Caco-2 (cell line): ENCODE results near the gene OR5C1. TPM values are rescaled to one million over a fixed set of nuclear protein-coding genes. Genes with fewer than 3 reads are reported as not detected.

Source experiments
- BruUV-seq: library from RNA; stranded (reverse); fragments of 400-500 nt; replicated peaks from 2 replicates; lab custom pipeline; 2021; lab: Mats Ljungman, UMichigan
- CTCF ChIA-PET: fragments of 300-600 bp; sonication (Branson Sonifier 250); formaldehyde crosslinking; loops from one replicate; lab custom pipeline; 2022; ENCODE audit warnings: antibody characterized with exemption; lab: Charles Lee
- POLR2A ChIA-PET: fragments of 300-600 bp; sonication (Branson Sonifier 250); formaldehyde crosslinking; loops from one replicate; lab custom pipeline; 2022; ENCODE audit warnings: antibody characterized with exemption; lab: Charles Lee
- DNase-seq, 2 experiments: peaks; one replicate each; pipeline versions ENCODE4 v3.0.0 to v3.0.0-alpha.2; 2020 to 2022
- H3K27me3 ChIP-seq: replicated peaks from 2 replicates; pipeline ENCODE4 v1.6.0; 2011; ENCODE audit warnings: low read length; ENCODE audit not compliant: control insufficient read depth, insufficient read depth
- H3K36me3 ChIP-seq: 2 replicates; pipeline ENCODE4 v1.5.1; 2011; ENCODE audit warnings: low read length; ENCODE audit not compliant: control insufficient read depth, insufficient read depth
- H3K4me1 ChIP-seq: fragments of 250-450 bp; sonication (Bioruptor Pico); 2 replicates; pipeline ENCODE4 v1.5.1; 2020; ENCODE audit warnings: mild to moderate bottlenecking
- H3K4me3 ChIP-seq: 2 replicates; pipeline ENCODE4 v1.5.1; 2011; ENCODE audit warnings: low read depth, mild to moderate bottlenecking, control low read depth, low read length
- H3K9me3 ChIP-seq: fragments of 250-450 bp; sonication (Bioruptor Pico); 2 replicates; pipeline ENCODE4 v1.5.1; 2020; ENCODE audit warnings: mild to moderate bottlenecking, moderate library complexity
- H3K27ac Mint-ChIP-seq: one replicate; pipeline ENCODE4 v1.8.0; 2022; ENCODE audit warnings: mixed read lengths; ENCODE audit not compliant: unreplicated experiment
- H3K27me3 Mint-ChIP-seq: one replicate; pipeline ENCODE4 v1.8.0; 2022; ENCODE audit warnings: mixed read lengths; ENCODE audit not compliant: insufficient read depth, unreplicated experiment
- H3K36me3 Mint-ChIP-seq: one replicate; pipeline ENCODE4 v1.8.0; 2022; ENCODE audit warnings: mild to moderate bottlenecking, mixed read lengths; ENCODE audit not compliant: insufficient read depth, unreplicated experiment
- H3K4me1 Mint-ChIP-seq: one replicate; pipeline ENCODE4 v1.8.0; 2022; ENCODE audit warnings: low read depth, mixed read lengths; ENCODE audit not compliant: unreplicated experiment
- H3K4me3 Mint-ChIP-seq: one replicate; pipeline ENCODE4 v1.8.0; 2022; ENCODE audit warnings: mild to moderate bottlenecking, moderate library complexity, mixed read lengths; ENCODE audit not compliant: unreplicated experiment
- H3K9me3 Mint-ChIP-seq: one replicate; pipeline ENCODE4 v1.8.0; 2022; ENCODE audit warnings: mixed read lengths; ENCODE audit not compliant: unreplicated experiment
- intact Hi-C: fragments of 100-400 bp; cut with micrococcal nuclease; formaldehyde crosslinking; loops from one replicate; pipeline ENCODE4 v1.10.0; 2022; ENCODE audit not compliant: unreplicated experiment
- total RNA-seq: library from RNA; stranded (reverse); gene quantifications from 2 replicates; pipeline ENCODE4 v1.2.3, GENCODE V29; 2022
- TF ChIP-seq, protein P1 (sequence below), 2 experiments: fragments of 200-600 bp in 1 of 2; IDR thresholded peaks; 1 replicate in 1 of 2; 2 replicates in 1 of 2; pipeline versions ENCODE4 v1.5.1 to v1.8.0; 2011 to 2022; ENCODE audit warnings: antibody characterized with exemption in 1 of 2, control low read depth in 1 of 2, inconsistent platforms in 1 of 2, low read depth in 1 of 2, low read length in 1 of 2, mild to moderate bottlenecking in 1 of 2, moderate library complexity in 1 of 2; ENCODE audit not compliant: insufficient read depth in 1 of 2, severe bottlenecking in 1 of 2, unreplicated experiment in 1 of 2

OR5C1 gene
- total RNA-seq, 1 experiment from 2014 or later, result not detected

- CTCF ChIA-PET, result interaction anchor here (0.8 to 1.1 kb wide), 3 partner anchors 312 to 460 kb away, joined by 3 to 7 read pairs (median 4); no protein-coding TSS in a partner anchor
- Histone ChIP-seq H3K27me3 (no peaks in the 10 kb centered on the region), H3K36me3 (no peaks in the 10 kb centered on the region), H3K4me1 (peaks cover 9% of the 10 kb centered on the region; the same call in 1 of the 2 replicates), H3K4me3 (no peak overlapping the region), H3K9me3 (0 out of 2 replicates have a peak, but pooled peaks cover 6% of the 10 kb centered on the region)
- Mint-ChIP-seq H3K4me1 (no peaks in the 10 kb centered on the region), H3K36me3 (peaks cover 14% of the 10 kb centered on the region), H3K27me3 (no peaks in the 10 kb centered on the region), H3K4me3 (no peak overlapping the region), H3K9me3 (peaks cover 5% of the 10 kb centered on the region), H3K27ac (no peak overlapping the region)
- intact Hi-C loops, result loop anchor here (1.0 to 10.0 kb wide), 6 partner anchors 312 to 716 kb away; partner anchors contain the start of gene TTLL11
- POLR2A ChIA-PET, result no interaction called here
- TF ChIP-seq, protein P1, sequence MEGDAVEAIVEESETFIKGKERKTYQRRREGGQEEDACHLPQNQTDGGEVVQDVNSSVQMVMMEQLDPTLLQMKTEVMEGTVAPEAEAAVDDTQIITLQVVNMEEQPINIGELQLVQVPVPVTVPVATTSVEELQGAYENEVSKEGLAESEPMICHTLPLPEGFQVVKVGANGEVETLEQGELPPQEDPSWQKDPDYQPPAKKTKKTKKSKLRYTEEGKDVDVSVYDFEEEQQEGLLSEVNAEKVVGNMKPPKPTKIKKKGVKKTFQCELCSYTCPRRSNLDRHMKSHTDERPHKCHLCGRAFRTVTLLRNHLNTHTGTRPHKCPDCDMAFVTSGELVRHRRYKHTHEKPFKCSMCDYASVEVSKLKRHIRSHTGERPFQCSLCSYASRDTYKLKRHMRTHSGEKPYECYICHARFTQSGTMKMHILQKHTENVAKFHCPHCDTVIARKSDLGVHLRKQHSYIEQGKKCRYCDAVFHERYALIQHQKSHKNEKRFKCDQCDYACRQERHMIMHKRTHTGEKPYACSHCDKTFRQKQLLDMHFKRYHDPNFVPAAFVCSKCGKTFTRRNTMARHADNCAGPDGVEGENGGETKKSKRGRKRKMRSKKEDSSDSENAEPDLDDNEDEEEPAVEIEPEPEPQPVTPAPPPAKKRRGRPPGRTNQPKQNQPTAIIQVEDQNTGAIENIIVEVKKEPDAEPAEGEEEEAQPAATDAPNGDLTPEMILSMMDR (IDR thresholded peaks at IDR 0.05; ENCODE audit: insufficient read depth in 1 of 2, low read depth in 1 of 2, low read length in 1 of 2, severe bottlenecking in 1 of 2, unreplicated experiment in 1 of 2), result peak; percentile 55 to 83
- BruUV-seq, result no TSS peak
- peak; percentile 73 to 74 for DNase-seq
Observed at GRCh38 chr9:122810306-122810946, 21.7 kb downstream of the OR5C1 start.

DNA sequence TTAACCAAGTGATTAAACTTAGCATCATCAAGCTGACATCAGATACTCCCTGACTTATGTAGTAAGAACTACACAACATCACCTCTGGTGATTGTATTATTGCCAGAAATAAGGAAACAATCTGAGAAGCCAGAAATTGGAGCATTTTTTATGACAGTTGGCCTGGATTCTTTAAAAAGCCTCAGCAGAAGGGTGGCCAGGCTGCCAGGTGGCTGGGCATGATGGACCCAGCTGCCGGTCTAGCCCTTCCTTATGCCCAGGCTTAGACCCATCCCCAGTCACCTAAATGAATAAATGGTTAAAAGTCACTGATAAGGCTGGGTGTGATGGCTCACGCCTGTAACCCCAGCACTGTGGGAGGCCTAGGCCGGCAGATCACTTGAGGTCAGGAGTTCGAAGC lies 24.0 kb downstream of the OR5C1 start:
- DNase-seq, result no peak
- ChIA-PET CTCF (no interaction called here), POLR2A (no interaction called here)
- TF ChIP-seq, protein P1 (IDR thresholded peaks at IDR 0.05; ENCODE audit: insufficient read depth in 1 of 2, low read depth in 1 of 2, low read length in 1 of 2, severe bottlenecking in 1 of 2, unreplicated experiment in 1 of 2), result no peak
- Mint-ChIP-seq H3K4me3 (no peak overlapping the region), H3K36me3 (peaks cover 32% of the 10 kb centered on the region), H3K9me3 (no peaks in the 10 kb centered on the region), H3K27me3 (no peaks in the 10 kb centered on the region), H3K4me1 (no peaks in the 10 kb centered on the region), H3K27ac (no peak overlapping the region)
- Histone ChIP-seq H3K4me3 (no peak overlapping the region), H3K9me3 (no peaks in the 10 kb centered on the region), H3K27me3 (no peaks in the 10 kb centered on the region), H3K4me1 (peaks cover 9% of the 10 kb centered on the region; the same call in 1 of the 2 replicates), H3K36me3 (no peaks in the 10 kb centered on the region)
- intact Hi-C loops, result loop anchor here (5.0 to 10.0 kb wide), 3 partner anchors 435 to 718 kb away; partner anchors contain the start of gene TTLL11
- no TSS peak for BruUV-seq

DNA sequence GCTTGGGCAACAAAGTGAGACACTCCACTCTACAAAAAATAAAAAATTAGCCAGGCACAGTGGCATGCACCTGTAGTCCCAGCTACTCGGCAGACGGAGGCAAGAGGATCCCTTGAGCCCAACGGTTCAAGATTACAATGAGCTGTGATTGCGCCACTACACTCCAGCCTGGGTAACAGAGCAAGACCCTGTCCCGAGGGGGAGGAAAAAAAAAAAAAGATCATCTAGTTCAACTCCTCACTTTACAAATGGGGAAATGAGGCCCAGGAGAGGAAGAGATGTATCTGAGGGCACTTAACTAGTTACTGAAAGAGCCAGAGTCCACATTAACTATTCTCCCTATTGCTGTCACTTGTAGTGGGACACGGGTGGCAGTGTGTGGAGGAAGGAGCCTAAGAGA lies 25.8 kb downstream of the OR5C1 start:
- Mint-ChIP-seq H3K9me3 (no peaks in the 10 kb centered on the region), H3K27ac (no peak overlapping the region), H3K27me3 (no peaks in the 10 kb centered on the region), H3K4me3 (no peak overlapping the region), H3K36me3 (peaks cover 29% of the 10 kb centered on the region), H3K4me1 (no peaks in the 10 kb centered on the region)
- CTCF ChIA-PET, result interaction anchor here (0.6 kb wide), 1 partner anchor 585 kb away, joined by 3 read pairs; no protein-coding TSS in a partner anchor
- POLR2A ChIA-PET, result no interaction called here
- no TSS peak for BruUV-seq
- Histone ChIP-seq H3K27me3 (no peaks in the 10 kb centered on the region), H3K36me3 (no peaks in the 10 kb centered on the region), H3K4me1 (peaks cover 6% of the 10 kb centered on the region; the same call in 1 of the 2 replicates), H3K9me3 (no peaks in the 10 kb centered on the region), H3K4me3 (no peak overlapping the region)
- DNase-seq, result no peak
- intact Hi-C loops, result loop anchor here (5.0 to 10.0 kb wide), 3 partner anchors 437 to 720 kb away; partner anchors contain the start of gene TTLL11
- TF ChIP-seq, protein P1 (IDR thresholded peaks at IDR 0.05; ENCODE audit: insufficient read depth in 1 of 2, low read depth in 1 of 2, low read length in 1 of 2, severe bottlenecking in 1 of 2, unreplicated experiment in 1 of 2), result no peak
